H1 (cell line): Measurements from ENCODE around the gene LRCH1.

Experiments used
- ATF2 ChIP-seq: IDR thresholded peaks from 2 replicates; pipeline ENCODE4 v1.6.1; 2012; ENCODE audit warnings: low read length, inconsistent platforms
- ATF3 ChIP-seq: IDR thresholded peaks from 2 replicates; pipeline ENCODE4 v1.6.1; 2011; ENCODE audit warnings: low read depth, mild to moderate bottlenecking, low read length; ENCODE audit not compliant: insufficient read depth
- JUN ChIP-seq: IDR thresholded peaks from 2 replicates; pipeline ENCODE4 v1.6.1; 2011; ENCODE audit warnings: low read depth, mild to moderate bottlenecking, improper control_type of control experiment, low read length
- KDM1A ChIP-seq: fragments of 200-600, 300-600 bp; sonication (generic); IDR thresholded peaks from 2 replicates; pipeline ENCODE4 v1.7.1; 2016; ENCODE audit warnings: mild to moderate bottlenecking, low read length, borderline replicate concordance
- MAX ChIP-seq: IDR thresholded peaks from 2 replicates; pipeline ENCODE4 v1.6.1; 2012; ENCODE audit warnings: inconsistent platforms
- PHF8 ChIP-seq: fragments of 200-600 bp; sonication (generic); conservative IDR thresholded peaks from 2 replicates; pipeline ENCODE4 v1.7.1; 2012; ENCODE audit warnings: low read depth, mild to moderate bottlenecking, inconsistent platforms, low read length, moderate library complexity
- POLR2A ChIP-seq, 2 experiments: IDR thresholded peaks; 1 replicate in 1 of 2; 2 replicates in 1 of 2; pipeline ENCODE4 v1.6.1; 2011; ENCODE audit warnings: low read depth in 2 of 2, low read length in 2 of 2, mild to moderate bottlenecking in 2 of 2; ENCODE audit errors: control extremely low read depth in 1 of 2
- POLR2AphosphoS5 ChIP-seq: IDR thresholded peaks from 2 replicates; pipeline ENCODE4 v1.6.1; 2011; ENCODE audit warnings: low read depth, low read length
- SIN3A ChIP-seq, 2 experiments: IDR thresholded peaks in 1 of 2; conservative IDR thresholded peaks in 1 of 2; 2 replicates each; pipeline ENCODE4 v1.6.1; 2011 to 2012; ENCODE audit warnings: low read length in 2 of 2, improper control_type of control experiment in 1 of 2, low read depth in 1 of 2, mild to moderate bottlenecking in 1 of 2
- USF2 ChIP-seq: IDR thresholded peaks from 2 replicates; pipeline ENCODE4 v1.6.1; 2011; ENCODE audit warnings: low read length, improper control_type of control experiment
- YY1 ChIP-seq: IDR thresholded peaks from 2 replicates; pipeline ENCODE4 v1.6.1; 2011; ENCODE audit warnings: low read depth, mild to moderate bottlenecking, low read length
- ZNF274 ChIP-seq: IDR thresholded peaks from 2 replicates; pipeline ENCODE4 v1.7.0; 2012; ENCODE audit warnings: low read length, borderline replicate concordance; ENCODE audit errors: extremely low read depth
- TF ChIP-seq, protein P1 (sequence below), 3 experiments: IDR thresholded peaks; 1 replicate in 2 of 3; 2 replicates in 1 of 3; pipeline versions ENCODE4 v1.5.1 to v1.6.1; 2011; ENCODE audit warnings: low read length in 3 of 3, mild to moderate bottlenecking in 3 of 3, inconsistent platforms in 2 of 3, low read depth in 1 of 3, moderate library complexity in 1 of 3; ENCODE audit not compliant: insufficient read depth in 1 of 3; ENCODE audit errors: control extremely low read depth in 1 of 3

DNA sequence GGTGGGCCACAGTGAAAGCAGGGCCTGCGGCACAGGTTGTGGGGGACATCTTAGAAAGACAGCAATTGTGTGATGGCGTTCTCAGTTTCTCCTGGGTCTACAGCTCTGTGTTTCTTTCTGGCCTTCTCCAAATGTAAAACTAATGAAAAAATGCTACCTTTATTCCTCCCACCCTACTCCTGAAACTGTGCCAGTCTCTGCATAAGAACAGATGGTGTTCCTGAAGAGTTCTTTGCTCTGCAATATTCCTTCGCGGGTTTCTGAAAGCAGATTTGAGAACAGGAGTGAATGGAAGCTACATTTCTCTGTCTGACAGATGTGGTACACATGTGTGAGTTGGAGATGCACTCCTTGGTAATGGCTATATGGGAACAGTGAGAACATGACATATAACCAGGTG lies 18.0 kb upstream of the LRCH1 start:
- no peak for TF ChIP-seq ZNF274
- TF ChIP-seq ATF2 = no peak
- TF ChIP-seq, protein P1, sequence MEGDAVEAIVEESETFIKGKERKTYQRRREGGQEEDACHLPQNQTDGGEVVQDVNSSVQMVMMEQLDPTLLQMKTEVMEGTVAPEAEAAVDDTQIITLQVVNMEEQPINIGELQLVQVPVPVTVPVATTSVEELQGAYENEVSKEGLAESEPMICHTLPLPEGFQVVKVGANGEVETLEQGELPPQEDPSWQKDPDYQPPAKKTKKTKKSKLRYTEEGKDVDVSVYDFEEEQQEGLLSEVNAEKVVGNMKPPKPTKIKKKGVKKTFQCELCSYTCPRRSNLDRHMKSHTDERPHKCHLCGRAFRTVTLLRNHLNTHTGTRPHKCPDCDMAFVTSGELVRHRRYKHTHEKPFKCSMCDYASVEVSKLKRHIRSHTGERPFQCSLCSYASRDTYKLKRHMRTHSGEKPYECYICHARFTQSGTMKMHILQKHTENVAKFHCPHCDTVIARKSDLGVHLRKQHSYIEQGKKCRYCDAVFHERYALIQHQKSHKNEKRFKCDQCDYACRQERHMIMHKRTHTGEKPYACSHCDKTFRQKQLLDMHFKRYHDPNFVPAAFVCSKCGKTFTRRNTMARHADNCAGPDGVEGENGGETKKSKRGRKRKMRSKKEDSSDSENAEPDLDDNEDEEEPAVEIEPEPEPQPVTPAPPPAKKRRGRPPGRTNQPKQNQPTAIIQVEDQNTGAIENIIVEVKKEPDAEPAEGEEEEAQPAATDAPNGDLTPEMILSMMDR (IDR thresholded peaks at IDR 0.05; ENCODE audit: control extremely low read depth in 1 of 3, insufficient read depth in 1 of 3, low read depth in 1 of 3, low read length in 3 of 3) = no peak
- TF ChIP-seq USF2 = no peak
- TF ChIP-seq ATF3 = no peak
- TF ChIP-seq PHF8 = no peak
- no peak for TF ChIP-seq YY1
- TF ChIP-seq MAX = no peak
- TF ChIP-seq POLR2A (IDR thresholded peaks at IDR 0.05; ENCODE audit: control extremely low read depth in 1 of 2, low read depth in 2 of 2, low read length in 2 of 2) = no peak
- no peak for TF ChIP-seq KDM1A
- TF ChIP-seq SIN3A (conservative IDR thresholded peaks at IDR 0.05 in 1 of 2, IDR thresholded peaks at IDR 0.05 in 1 of 2; ENCODE audit: low read depth in 1 of 2, low read length in 2 of 2) = no peak
- TF ChIP-seq POLR2AphosphoS5 = no peak
- TF ChIP-seq JUN = no peak
